Keratinocyte (primary cell): ENCODE measurements around the gene KCNQ1OT1. TPM values are rescaled to one million over a fixed set of nuclear protein-coding genes. Genes with fewer than 3 reads are reported as not detected.

Source experiments
- DNase-seq: peaks from one replicate; pipeline ENCODE4 v3.0.0-alpha.2; 2011; ENCODE audit warnings: low read depth, missing footprints, low spot score
- FAIRE-seq: peaks from 2 replicates; lab custom pipeline; 2011; peaks lifted over from hg19 to GRCh38; lab: Jason Lieb, UNC
- H2AFZ ChIP-seq: 2 replicates; pipeline ENCODE4 v1.6.0; 2012; ENCODE audit warnings: low read length, control low read depth, inconsistent platforms; ENCODE audit not compliant: control insufficient read depth
- H3K27ac ChIP-seq: 2 replicates; pipeline ENCODE4 v1.5.1; 2011; ENCODE audit warnings: low read length; ENCODE audit not compliant: control insufficient read depth, insufficient read depth
- H3K27me3 ChIP-seq: 3 replicates; pipeline ENCODE4 v1.6.0; 2011; ENCODE audit warnings: low read length; ENCODE audit not compliant: control insufficient read depth, insufficient read depth; ENCODE audit errors: extremely low read depth
- H3K36me3 ChIP-seq, 2 experiments: 2 replicates in 1 of 2; 3 replicates in 1 of 2; pipeline ENCODE4 v1.5.1; 2011; ENCODE audit warnings: low read length in 2 of 2, mild to moderate bottlenecking in 1 of 2; ENCODE audit not compliant: control insufficient read depth in 2 of 2, insufficient read depth in 2 of 2; ENCODE audit errors: extremely low read depth in 1 of 2
- H3K4me1 ChIP-seq: 3 replicates; pipeline ENCODE4 v1.5.1; 2011; ENCODE audit warnings: low read length; ENCODE audit not compliant: control insufficient read depth, insufficient read depth; ENCODE audit errors: extremely low read depth
- H3K4me2 ChIP-seq: 3 replicates; pipeline ENCODE4 v1.6.0; 2011; ENCODE audit warnings: low read depth, low read length; ENCODE audit not compliant: control insufficient read depth, insufficient read depth; ENCODE audit errors: extremely low read depth
- H3K4me3 ChIP-seq, 3 experiments: fragments of 200-600 bp in 1 of 3; sonication (generic) in 1 of 3; 2 replicates in 2 of 3; 3 replicates in 1 of 3; pipeline ENCODE4 v1.5.1; 2011 to 2016; ENCODE audit warnings: low read length in 3 of 3, mild to moderate bottlenecking in 3 of 3, control low read depth in 2 of 3, inconsistent platforms in 1 of 3, low read depth in 1 of 3, mixed read lengths in 1 of 3, mixed run types in 1 of 3, moderate library complexity in 1 of 3; ENCODE audit not compliant: control insufficient read depth in 2 of 3, insufficient read depth in 2 of 3; ENCODE audit errors: extremely low read depth in 1 of 3
- H3K79me2 ChIP-seq: 2 replicates; pipeline ENCODE4 v1.6.0; 2012; ENCODE audit warnings: low read length; ENCODE audit not compliant: control insufficient read depth, insufficient read depth
- H3K9ac ChIP-seq: 3 replicates; pipeline ENCODE4 v1.6.0; 2011; ENCODE audit warnings: low read length; ENCODE audit not compliant: control insufficient read depth, insufficient read depth; ENCODE audit errors: extremely low read depth
- H3K9me1 ChIP-seq: 3 replicates; pipeline ENCODE4 v1.6.0; 2011; ENCODE audit warnings: low read length; ENCODE audit not compliant: control insufficient read depth, insufficient read depth; ENCODE audit errors: extremely low read depth
- H3K9me3 ChIP-seq: 2 replicates; pipeline ENCODE4 v1.5.1; 2012; ENCODE audit warnings: low read depth, low read length; ENCODE audit not compliant: control insufficient read depth
- H4K20me1 ChIP-seq: 3 replicates; pipeline ENCODE4 v1.6.0; 2011; ENCODE audit warnings: low read length; ENCODE audit not compliant: control insufficient read depth, insufficient read depth; ENCODE audit errors: extremely low read depth
- CTCF ChIP-seq, 3 experiments: IDR thresholded peaks in 1 of 3; conservative IDR thresholded peaks in 1 of 3; optimal IDR thresholded peaks in 1 of 3; 2 replicates in 2 of 3; 3 replicates in 1 of 3; pipeline versions ENCODE3 to v1.5.1; 2011; ENCODE audit warnings: low read length in 3 of 3, mild to moderate bottlenecking in 3 of 3, moderate library complexity in 2 of 3, control low read depth in 1 of 3, inconsistent platforms in 1 of 3; ENCODE audit not compliant: insufficient read depth in 2 of 3; ENCODE audit errors: extremely low read depth in 1 of 3
- EZH2 ChIP-seq: IDR thresholded peaks from one replicate; pipeline ENCODE4 v1.6.1; 2012; ENCODE audit warnings: inconsistent platforms, mild to moderate bottlenecking, low read length, moderate library complexity
- dilution Hi-C: fragments of 300-500 bp; cut with MboI; formaldehyde crosslinking; loops from one replicate; pipeline ENCODE4 v1.7.0; 2020; ENCODE audit warnings: low sequenced_read_pairs; ENCODE audit not compliant: extremely low pct_ligation_motif_present
- polyA plus RNA-seq, 5 experiments: library from polyadenylated mRNA; depleted of rRNA in 3 of 5; stranded (reverse) in 3 of 5; stranded (forward) in 1 of 5; unstranded in 1 of 5; fragments of >200 nt; gene quantifications; 1 replicate in 1 of 5; 2 replicates in 3 of 5; 3 replicates in 1 of 5; pipeline versions ENCODE4 v1.2.1 to v1.2.3, GENCODE V29; 2011 to 2012; ENCODE audit warnings: missing spikeins in 2 of 5, low read depth in 1 of 5, low replicate concordance in 1 of 5

KCNQ1OT1 gene
- polyA plus RNA-seq, 1 donor (not counting 4 experiments of a cell fraction or from before 2014, with no cell fraction given): 0.07 TPM

DNA sequence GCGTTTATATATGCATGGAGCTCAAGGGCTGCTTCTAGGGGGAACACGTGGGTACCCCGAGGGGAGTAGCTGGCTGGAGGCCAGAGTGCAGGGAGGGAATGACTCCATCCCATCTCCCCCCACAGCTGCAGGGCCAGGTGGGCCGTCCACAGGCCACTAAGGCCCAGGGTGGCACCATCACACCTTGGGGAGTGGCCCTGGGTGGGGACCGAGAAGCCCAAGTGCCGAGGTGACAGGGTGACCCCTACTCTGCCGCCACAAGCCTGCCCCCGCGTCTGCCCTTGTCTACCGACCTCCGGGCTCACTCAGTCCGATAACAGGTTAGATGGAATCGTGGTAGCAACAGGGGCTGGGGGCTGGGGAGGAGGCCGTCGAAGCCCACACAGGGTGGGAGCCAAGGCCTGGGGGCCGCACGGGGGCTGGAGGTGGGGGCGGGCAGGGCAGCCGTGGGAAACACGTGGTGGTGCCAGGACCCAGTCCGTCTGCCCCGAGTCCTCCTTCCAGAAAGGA is 125.7 kb downstream of the KCNQ1OT1 start:
- Histone ChIP-seq H3K27ac (no peak overlapping the region), H3K9ac (no peak overlapping the region), H3K4me1 (no peaks in the 10 kb centered on the region), H3K9me3 (no peaks in the 10 kb centered on the region), H3K27me3 (no peaks in the 10 kb centered on the region), H3K4me2 (no peak overlapping the region), H3K4me3 (no peak overlapping the region), H4K20me1 (no peaks in the 10 kb centered on the region), H2AFZ (no peak overlapping the region), H3K36me3 (no peaks in the 10 kb centered on the region), H3K9me1 (no peaks in the 10 kb centered on the region), H3K79me2 (no peaks in the 10 kb centered on the region)
- TF ChIP-seq CTCF (optimal IDR thresholded peaks at IDR 0.05 in 1 of 3, IDR thresholded peaks at IDR 0.05 in 1 of 3, conservative IDR thresholded peaks at IDR 0.05 in 1 of 3; ENCODE audit: extremely low read depth in 1 of 3, insufficient read depth in 2 of 3, low read length in 3 of 3) (no peak), EZH2 (no peak)
- dilution Hi-C loops: no loop called here
- no peak for FAIRE-seq
- no peak for DNase-seq

DNA sequence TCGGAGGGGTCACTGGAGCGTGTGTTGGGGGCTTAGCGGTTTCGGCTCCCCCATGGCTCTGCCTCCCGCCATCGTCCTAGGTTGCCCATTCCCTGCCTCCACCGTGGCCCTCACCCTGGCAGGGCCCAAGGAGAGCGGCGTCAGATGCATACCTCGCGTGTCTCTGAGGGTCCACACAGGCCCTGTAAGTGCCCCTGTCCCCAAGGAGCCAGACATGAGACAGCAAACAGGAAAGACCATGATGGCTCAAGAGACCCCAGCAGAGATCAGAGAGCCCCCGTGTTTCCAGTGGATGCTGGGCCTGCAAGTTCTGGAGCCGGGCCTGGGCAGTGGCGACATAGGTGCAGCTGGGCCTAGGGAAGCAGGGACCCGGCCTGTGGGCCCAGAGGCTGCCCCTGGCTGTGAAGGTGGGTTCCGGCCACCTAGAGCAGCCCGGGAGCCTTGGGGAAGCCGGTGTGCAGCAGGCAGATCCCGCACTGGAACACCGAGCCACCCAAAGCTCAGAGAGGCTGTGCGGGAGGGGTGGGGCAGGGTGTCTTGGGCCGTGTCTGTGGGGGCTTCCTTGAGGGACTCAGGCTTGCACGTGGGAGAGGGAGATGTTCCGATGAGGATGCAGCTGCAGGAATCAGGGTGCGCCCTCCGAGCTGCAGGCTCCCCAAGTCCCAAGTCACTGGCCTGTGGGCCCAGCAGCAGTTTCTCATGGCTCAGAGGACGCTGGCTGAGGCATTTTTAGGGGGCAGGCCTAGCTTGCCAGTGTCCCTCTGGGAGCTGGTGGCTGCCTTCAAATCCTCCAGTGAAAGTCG is 126.4 kb downstream of the KCNQ1OT1 start:
- H4K20me1 ChIP-seq: no peaks in the 10 kb centered on the region
- TF ChIP-seq CTCF (optimal IDR thresholded peaks at IDR 0.05 in 1 of 3, IDR thresholded peaks at IDR 0.05 in 1 of 3, conservative IDR thresholded peaks at IDR 0.05 in 1 of 3; ENCODE audit: extremely low read depth in 1 of 3, insufficient read depth in 2 of 3, low read length in 3 of 3) (no peak), EZH2 (no peak)
- no peak overlapping the region for H3K9ac ChIP-seq
- no peaks in the 10 kb centered on the region for H3K9me1 ChIP-seq
- FAIRE-seq: no peak
- H2AFZ ChIP-seq: no peak overlapping the region
- no peaks in the 10 kb centered on the region for H3K27me3 ChIP-seq
- H3K27ac ChIP-seq: no peak overlapping the region
- no peaks in the 10 kb centered on the region for H3K9me3 ChIP-seq
- no peak for DNase-seq
- no peaks in the 10 kb centered on the region for H3K79me2 ChIP-seq
- no peaks in the 10 kb centered on the region for H3K36me3 ChIP-seq
- H3K4me3 ChIP-seq: no peak overlapping the region
- dilution Hi-C loops: no loop called here
- H3K4me2 ChIP-seq: no peak overlapping the region
- H3K4me1 ChIP-seq: no peaks in the 10 kb centered on the region
